GM21528 (cell line): ENCODE measurements around the gene TSPAN16.
"Not testable (repeated sequence)": the region's sequence is repeated elsewhere in the genome, so short reads cannot be mapped to it uniquely, and the experiment has no call there.

Source experiments
- ATAC-seq: cut with Tn5 transposase; IDR thresholded peaks from one replicate; pipeline ENCODE4 v1.9.1; 2021; ENCODE audit warnings: mild to moderate bottlenecking, moderate library complexity; ENCODE audit not compliant: unreplicated experiment, low FRiP score

Gene TSPAN16

GRCh38 chr19:11338569-11339253, 42.8 kb downstream of the TSPAN16 start:
- ATAC-seq = no peak

- ATAC-seq = peak; percentile 74
Observed at GRCh38 chr19:11339254-11340098, 43.5 kb downstream of the TSPAN16 start, which contains the start of gene RAB3D. TSS of gene RAB3D (minus strand) at chr19:11339657. CDS start at chr19:11337399, 2,258 bp downstream.

GRCh38 chr19:11340099-11340467, 44.1 kb downstream of the TSPAN16 start:
- ATAC-seq = not testable (repeated sequence)

DNA sequence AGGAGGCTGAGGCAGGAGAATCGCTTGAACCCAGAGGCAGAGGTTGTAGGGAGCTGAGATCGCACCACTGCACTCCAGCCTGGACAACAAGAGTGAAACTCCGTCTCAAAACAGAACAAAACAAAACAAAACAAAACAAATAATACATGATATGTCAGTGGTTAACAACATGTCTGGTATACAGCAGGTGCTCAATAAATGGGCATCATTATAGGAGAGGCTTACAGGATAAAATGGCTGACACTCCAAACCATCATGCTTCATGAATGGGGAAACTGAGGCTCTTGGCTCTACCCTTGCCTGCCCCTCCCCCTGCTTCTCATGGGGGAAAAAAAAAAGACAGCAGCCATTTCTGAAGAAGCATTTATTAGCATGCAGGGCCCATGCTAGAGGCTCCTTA, 46.5 kb downstream of the TSPAN16 start:
- ATAC-seq = no peak

- ATAC-seq = no peak
Observed at GRCh38 chr19:11345122-11345803, 49.3 kb downstream of the TSPAN16 start.

GRCh38 chr19:11346104-11346940, 50.4 kb downstream of the TSPAN16 start, which contains the start of the genes CCDC159 and TMEM205:
TSS of gene CCDC159 (plus strand) at chr19:11346519. CDS start at chr19:11346607, 88 bp downstream.
TSS of gene TMEM205 (minus strand) at chr19:11346268. CDS start at chr19:11345619, 649 bp downstream.
- peak; percentile 89 for ATAC-seq

GRCh38 chr19:11347546-11348039, 51.6 kb downstream of the TSPAN16 start:
- ATAC-seq = no peak

- no peak for ATAC-seq
Observed at GRCh38 chr19:11349171-11349570, 53.2 kb downstream of the TSPAN16 start.

DNA sequence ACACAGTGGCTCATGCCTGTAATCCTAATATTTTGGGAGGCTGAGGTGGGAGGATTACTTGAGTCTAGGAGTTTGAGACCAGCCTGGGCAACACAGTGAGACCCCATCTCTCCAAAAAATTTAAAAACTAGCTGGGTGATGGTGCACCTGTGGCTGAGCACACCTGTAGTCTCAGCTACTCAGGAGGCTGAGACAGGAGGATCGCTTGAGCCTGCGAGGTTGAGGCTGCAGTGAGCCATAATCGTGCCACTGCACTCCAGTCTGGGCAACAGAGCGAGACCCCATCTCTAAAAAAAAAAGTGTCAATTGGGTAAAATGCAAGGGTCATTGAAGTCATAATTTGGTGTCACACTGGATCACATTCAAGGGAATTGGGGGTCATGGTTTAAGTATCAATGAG, 58.1 kb downstream of the TSPAN16 start:
- not testable (repeated sequence) for ATAC-seq

DNA sequence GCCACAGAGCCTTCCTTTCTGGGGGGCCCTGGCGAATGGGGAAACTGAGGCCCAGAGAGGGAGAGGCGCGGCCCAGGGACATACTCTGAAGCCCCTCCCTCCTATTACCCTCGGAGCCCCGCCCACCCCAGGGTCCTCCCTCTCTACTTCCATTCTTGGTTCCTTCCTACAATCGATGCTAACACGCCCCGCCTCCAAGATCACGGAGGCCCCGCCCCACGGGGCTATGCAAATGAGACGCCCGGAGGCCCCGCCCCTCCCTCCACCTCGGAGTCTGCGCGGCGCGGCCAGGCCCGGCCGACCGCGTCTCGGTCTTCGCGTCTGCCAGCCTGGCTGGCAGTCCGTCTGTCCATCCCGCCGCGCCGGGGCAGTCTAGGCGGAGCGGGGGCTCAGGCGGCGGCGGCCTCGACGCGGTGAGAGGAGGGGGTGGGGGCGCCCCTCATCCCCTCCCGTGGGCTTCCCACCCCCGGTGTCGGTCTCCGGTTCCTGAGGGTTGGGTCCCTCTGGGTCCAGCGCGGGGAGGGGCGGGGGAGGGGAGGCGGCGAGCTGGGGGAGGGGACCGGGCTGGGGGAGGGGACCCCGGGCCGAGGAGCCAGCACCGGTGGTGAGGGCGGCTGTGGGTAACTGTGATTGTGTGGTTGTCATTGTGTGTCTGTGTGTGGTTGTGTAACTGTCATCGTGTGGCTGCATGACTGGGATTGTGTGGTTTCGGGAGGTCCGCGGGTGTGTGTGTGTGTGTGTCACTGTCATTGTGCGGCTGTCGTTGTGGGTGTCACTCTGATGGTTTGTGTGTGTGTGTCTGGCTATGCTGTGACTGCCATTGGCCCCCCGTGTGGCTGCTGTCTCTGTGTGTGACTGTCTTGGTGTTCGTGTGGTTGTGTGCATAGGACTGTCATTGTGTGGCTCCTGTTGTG, 59.5 kb downstream of the TSPAN16 start, which contains the start of gene PLPPR2:
Gene PLPPR2 (plus strand): TSS at position 273 of the 914 bp plus-strand sequence. CDS start 2,242 bp downstream, outside the sequence.
- ATAC-seq = no peak

- ATAC-seq = no peak
Observed at GRCh38 chr19:11356074-11356397, 60.1 kb downstream of the TSPAN16 start.

DNA sequence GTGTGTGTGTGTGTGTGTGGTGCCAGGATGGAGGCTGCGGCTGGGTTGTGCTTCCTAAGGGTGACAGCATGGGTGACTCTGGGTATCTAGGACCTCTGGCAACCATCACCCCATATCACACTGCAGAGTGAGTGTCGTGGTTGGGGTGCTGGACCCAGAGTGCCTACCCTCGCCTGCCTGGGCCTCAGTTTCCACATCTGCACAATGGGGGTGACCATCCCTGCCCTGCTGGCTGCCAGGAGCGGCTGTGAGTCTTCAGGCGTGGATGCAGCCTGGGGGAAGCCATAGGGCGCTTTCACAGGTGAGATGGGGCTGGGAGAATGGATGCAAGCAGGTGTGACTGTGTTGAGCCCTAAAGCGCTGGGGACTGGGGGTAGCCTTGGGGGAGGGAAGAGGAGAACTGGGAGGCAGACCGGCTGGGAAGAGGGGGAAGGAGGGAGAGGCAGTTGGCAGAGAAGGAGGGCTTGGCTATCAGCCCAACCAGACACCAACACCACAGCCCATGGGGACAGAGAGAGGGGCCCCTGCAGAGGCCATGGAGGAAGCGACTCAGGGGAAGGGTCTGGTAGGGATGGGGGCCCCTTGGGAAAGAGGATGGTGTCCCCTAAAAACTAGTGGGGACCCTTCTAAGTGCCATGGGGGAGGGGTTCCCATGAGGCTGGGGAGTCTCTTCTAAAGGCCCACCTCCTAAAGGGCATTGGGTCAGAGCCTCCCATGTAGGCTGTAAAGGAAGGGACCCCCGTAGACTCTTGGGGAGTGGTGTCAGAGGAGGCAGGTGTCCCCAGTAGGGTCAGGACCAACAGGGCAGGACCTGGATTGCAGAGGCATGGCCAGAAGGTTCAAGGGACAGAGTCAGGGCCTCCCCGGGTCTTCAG, 61.0 kb downstream of the TSPAN16 start:
- ATAC-seq = no peak

DNA sequence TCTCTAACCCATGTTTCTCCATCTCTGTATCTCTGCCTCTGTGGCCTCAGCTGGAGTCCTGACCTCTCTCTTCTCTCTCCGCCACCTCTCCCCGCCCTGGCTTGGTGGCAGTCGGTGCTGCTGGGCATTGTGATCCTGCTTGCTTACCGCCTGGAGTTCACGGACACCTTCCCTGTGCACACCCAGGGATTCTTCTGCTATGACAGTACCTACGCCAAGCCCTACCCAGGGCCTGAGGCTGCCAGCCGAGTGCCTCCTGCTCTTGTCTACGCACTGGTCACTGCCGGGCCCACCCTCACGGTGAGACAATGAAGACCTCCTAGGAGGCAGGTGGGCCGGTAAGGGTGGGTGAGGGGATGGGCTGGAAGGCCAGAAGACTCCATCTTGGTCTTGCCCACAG, 63.5 kb downstream of the TSPAN16 start:
- no peak for ATAC-seq

GRCh38 chr19:11361037-11361770, 65.2 kb downstream of the TSPAN16 start:
- no peak for ATAC-seq

DNA sequence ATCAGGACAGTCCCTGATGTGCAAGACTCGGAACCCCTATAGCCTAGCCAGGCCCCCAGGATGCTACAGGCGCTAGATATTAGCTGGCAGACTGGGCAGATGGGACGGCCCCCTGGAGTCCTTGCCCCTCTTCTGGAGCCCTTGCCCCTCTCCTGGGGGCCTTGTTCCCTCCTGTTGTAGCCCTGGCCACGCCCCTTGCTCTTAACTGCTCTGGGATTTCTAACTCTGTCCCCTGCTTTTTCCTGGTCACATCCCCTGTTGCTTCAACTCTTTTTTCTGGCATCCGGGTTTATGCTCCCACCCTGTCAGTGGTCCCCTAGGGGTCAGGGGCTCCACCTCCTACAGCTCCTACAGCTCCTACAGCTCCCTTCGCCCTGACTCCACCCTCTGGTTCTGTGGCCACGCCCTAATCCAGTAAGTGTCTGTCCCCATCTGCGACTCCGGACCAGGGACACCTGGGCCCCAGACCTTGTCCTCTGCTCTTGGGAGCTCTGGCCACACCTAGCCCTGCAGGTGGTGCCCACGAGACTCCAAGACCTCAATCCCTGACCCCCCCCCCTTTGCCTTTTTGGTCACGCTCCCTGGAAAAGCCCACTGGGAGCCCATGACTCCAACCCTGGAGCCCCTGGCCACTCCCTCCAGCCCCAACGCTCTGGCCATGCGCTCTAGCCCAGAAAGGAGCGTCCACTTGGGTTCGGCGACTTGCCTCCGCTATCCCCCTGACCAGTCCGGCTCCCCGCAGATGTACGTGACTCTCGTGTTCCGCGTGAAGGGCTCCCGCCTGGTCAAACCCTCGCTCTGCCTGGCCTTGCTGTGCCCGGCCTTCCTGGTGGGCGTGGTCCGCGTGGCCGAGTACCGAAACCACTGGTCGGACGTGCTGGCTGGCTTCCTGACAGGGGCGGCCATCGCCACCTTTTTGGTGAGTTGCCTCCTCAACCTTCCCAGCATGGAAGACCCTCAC, 66.1 kb downstream of the TSPAN16 start:
- no peak for ATAC-seq

- ATAC-seq = no peak
Observed at GRCh38 chr19:11363881-11364280, 67.9 kb downstream of the TSPAN16 start.
